Activated naive CD8-positive, alpha-beta T cell treated with anti-CD3 and anti-CD28 coated beads, Interleukin-2, amount 50 U/mL, for 24 hours (primary cell): Measurements from ENCODE around the gene UQCR10.
A peak's percentile ranks its signal among the peaks of the same experiment; 100 is the strongest.

ENCODE experiments used
- ATAC-seq: fragments of 150-1000 bp; cut with Tn5 transposase; one replicate; pipeline ENCODE4 v1.10.0; 2021
- DNase-seq: peaks from one replicate; pipeline ENCODE4 v3.0.0; 2021
- H3K27ac Mint-ChIP-seq: one replicate; pipeline ENCODE4 v1.8.0; 2021; ENCODE audit warnings: mild to moderate bottlenecking, mixed read lengths
- H3K27me3 Mint-ChIP-seq: one replicate; pipeline ENCODE4 v1.8.0; 2021; ENCODE audit warnings: mixed read lengths
- H3K36me3 Mint-ChIP-seq: one replicate; pipeline ENCODE4 v1.8.0; 2021; ENCODE audit warnings: low read depth, mixed read lengths
- H3K4me1 Mint-ChIP-seq: one replicate; pipeline ENCODE4 v1.8.0; 2021; ENCODE audit warnings: mixed read lengths
- H3K4me3 Mint-ChIP-seq: one replicate; pipeline ENCODE4 v1.8.0; 2021; ENCODE audit warnings: mild to moderate bottlenecking, moderate library complexity, mixed read lengths
- H3K9me3 Mint-ChIP-seq: one replicate; pipeline ENCODE4 v1.8.0; 2021; ENCODE audit warnings: mixed read lengths

Gene UQCR10

GRCh38 chr22:29790061-29790460, 22.9 kb downstream of the UQCR10 start:
- H3K4me1 Mint-ChIP-seq: no peaks in the 10 kb centered on the region
- peaks cover 19% of the 10 kb centered on the region for H3K36me3 Mint-ChIP-seq
- no peak overlapping the region for H3K4me3 Mint-ChIP-seq
- H3K9me3 Mint-ChIP-seq: no peaks in the 10 kb centered on the region
- no peaks in the 10 kb centered on the region for H3K27me3 Mint-ChIP-seq
- no peak overlapping the region for H3K27ac Mint-ChIP-seq
- ATAC-seq: no peak
- no peak for DNase-seq

GRCh38 chr22:29793396-29793795, 26.2 kb downstream of the UQCR10 start:
- Mint-ChIP-seq H3K36me3 (peaks cover 17% of the 10 kb centered on the region), H3K9me3 (no peaks in the 10 kb centered on the region), H3K27ac (no peak overlapping the region), H3K4me1 (peaks cover 7% of the 10 kb centered on the region), H3K27me3 (no peaks in the 10 kb centered on the region), H3K4me3 (no peak overlapping the region)
- DNase-seq: no peak
- no peak for ATAC-seq

- H3K27me3 Mint-ChIP-seq: no peaks in the 10 kb centered on the region
- H3K27ac Mint-ChIP-seq: no peak overlapping the region
- H3K4me3 Mint-ChIP-seq: no peak overlapping the region
- peaks cover 12% of the 10 kb centered on the region for H3K4me1 Mint-ChIP-seq
- DNase-seq (no peak), ATAC-seq (no peak)
- no peaks in the 10 kb centered on the region for H3K9me3 Mint-ChIP-seq
- peaks cover 15% of the 10 kb centered on the region for H3K36me3 Mint-ChIP-seq
These were observed 28.5 kb downstream of the UQCR10 start for GRCh38 chr22:29795663-29796062.

- Mint-ChIP-seq H3K36me3 (peaks cover 22% of the 10 kb centered on the region), H3K4me1 (peaks cover 12% of the 10 kb centered on the region), H3K27ac (no peak overlapping the region), H3K9me3 (no peaks in the 10 kb centered on the region), H3K4me3 (no peak overlapping the region), H3K27me3 (no peaks in the 10 kb centered on the region)
- ATAC-seq (peak; percentile 23), DNase-seq (no peak)
These were observed 30.2 kb downstream of the UQCR10 start for GRCh38 chr22:29797351-29797750.

DNA sequence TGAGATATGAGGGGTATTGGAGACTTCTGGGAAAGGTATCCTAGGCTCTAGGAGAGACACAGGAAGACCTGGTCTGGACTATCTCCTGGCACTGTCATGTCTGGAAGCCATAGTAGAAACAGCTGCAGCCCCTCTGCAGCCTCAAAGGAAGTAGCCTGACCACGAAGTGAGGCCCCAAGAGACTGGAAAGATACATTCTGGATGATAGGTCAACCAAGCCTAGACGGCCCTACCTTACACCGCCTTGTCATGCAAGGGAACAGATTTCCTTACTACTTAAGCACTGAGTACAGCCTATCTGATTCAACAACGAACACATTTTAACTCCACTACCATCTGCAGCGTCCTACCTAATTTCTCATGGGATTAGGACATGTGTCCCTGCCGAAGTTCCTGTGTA, 31.1 kb downstream of the UQCR10 start:
- H3K27me3 Mint-ChIP-seq: no peaks in the 10 kb centered on the region
- H3K4me3 Mint-ChIP-seq: no peak overlapping the region

GRCh38 chr22:29798801-29799200, 31.6 kb downstream of the UQCR10 start:
- peaks cover 12% of the 10 kb centered on the region for H3K4me1 Mint-ChIP-seq
- peaks cover 23% of the 10 kb centered on the region for H3K36me3 Mint-ChIP-seq
- ATAC-seq: no peak
- DNase-seq: no peak
- H3K4me3 Mint-ChIP-seq: no peak overlapping the region
- H3K9me3 Mint-ChIP-seq: no peaks in the 10 kb centered on the region
- no peak overlapping the region for H3K27ac Mint-ChIP-seq
- H3K27me3 Mint-ChIP-seq: no peaks in the 10 kb centered on the region

More for the DNA sequence above, 31.1 kb downstream of the UQCR10 start:
- Mint-ChIP-seq H3K9me3 (no peaks in the 10 kb centered on the region), H3K4me1 (peaks cover 12% of the 10 kb centered on the region), H3K36me3 (peaks cover 20% of the 10 kb centered on the region), H3K27ac (no peak overlapping the region)
- DNase-seq (no peak), ATAC-seq (peak; percentile 26)

DNA sequence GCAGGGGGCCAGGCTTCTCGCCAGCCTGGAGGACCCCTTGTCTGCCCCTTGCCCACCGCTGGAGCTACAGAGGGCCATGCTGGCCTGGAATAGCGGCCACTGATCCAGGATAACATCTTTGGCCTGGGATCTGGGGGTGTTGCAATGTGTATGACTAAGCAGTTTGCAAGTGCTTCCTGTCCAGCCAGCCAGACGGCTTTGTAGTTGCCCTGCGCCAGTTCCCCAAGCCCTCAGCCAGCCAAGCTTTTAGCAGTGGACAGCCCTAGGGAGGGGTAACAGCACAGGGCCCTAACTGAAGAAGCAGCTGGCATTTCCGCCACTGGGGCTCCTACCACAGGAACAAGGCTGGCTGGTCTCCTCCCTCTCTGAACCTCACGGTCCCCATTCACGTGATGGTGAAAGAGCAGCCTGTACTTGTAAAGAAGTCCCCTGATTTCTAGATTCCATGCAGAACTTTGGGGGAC, 32.1 kb downstream of the UQCR10 start:
- Mint-ChIP-seq H3K27ac (no peak overlapping the region), H3K27me3 (no peaks in the 10 kb centered on the region), H3K36me3 (peaks cover 23% of the 10 kb centered on the region), H3K4me3 (no peak overlapping the region), H3K4me1 (peaks cover 12% of the 10 kb centered on the region), H3K9me3 (no peaks in the 10 kb centered on the region)
- ATAC-seq (no peak), DNase-seq (no peak)

- no peaks in the 10 kb centered on the region for H3K9me3 Mint-ChIP-seq
- no peak overlapping the region for H3K4me3 Mint-ChIP-seq
- peaks cover 33% of the 10 kb centered on the region for H3K36me3 Mint-ChIP-seq
- DNase-seq: no peak
- no peak for ATAC-seq
- H3K27ac Mint-ChIP-seq: no peak overlapping the region
- no peaks in the 10 kb centered on the region for H3K27me3 Mint-ChIP-seq
- H3K4me1 Mint-ChIP-seq: peaks cover 12% of the 10 kb centered on the region
These were observed 34.0 kb downstream of the UQCR10 start for GRCh38 chr22:29801153-29801552.

GRCh38 chr22:29801796-29802195, 34.6 kb downstream of the UQCR10 start:
- Mint-ChIP-seq H3K27me3 (no peaks in the 10 kb centered on the region), H3K27ac (no peak overlapping the region), H3K9me3 (no peaks in the 10 kb centered on the region), H3K4me3 (no peak overlapping the region), H3K36me3 (peaks cover 36% of the 10 kb centered on the region), H3K4me1 (peaks cover 12% of the 10 kb centered on the region)
- ATAC-seq: no peak
- no peak for DNase-seq

GRCh38 chr22:29803190-29803589, 36.0 kb downstream of the UQCR10 start:
- no peaks in the 10 kb centered on the region for H3K9me3 Mint-ChIP-seq
- DNase-seq: no peak
- peaks cover 35% of the 10 kb centered on the region for H3K36me3 Mint-ChIP-seq
- H3K27me3 Mint-ChIP-seq: no peaks in the 10 kb centered on the region
- H3K27ac Mint-ChIP-seq: no peak overlapping the region
- ATAC-seq: no peak
- H3K4me1 Mint-ChIP-seq: peaks cover 7% of the 10 kb centered on the region
- no peak overlapping the region for H3K4me3 Mint-ChIP-seq

DNA sequence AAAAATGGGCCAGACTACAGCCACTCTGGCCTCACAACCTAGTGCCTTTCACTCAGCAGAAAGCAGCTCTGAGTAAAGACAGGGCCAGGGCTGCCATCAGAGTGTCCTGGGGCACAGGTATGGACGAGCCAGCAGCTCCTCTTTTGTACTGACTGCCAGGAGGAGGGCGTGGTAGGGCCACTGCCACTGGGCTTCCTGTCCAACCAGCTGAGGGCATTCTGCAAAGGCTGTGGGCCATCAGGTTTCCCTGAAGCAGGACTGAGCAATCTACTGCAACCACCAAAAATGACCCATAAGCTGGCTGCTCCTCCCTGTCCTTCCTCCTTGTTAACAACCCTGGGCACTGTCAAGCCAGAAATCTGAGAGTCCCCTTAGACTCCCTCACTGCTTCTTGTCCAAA, 37.8 kb downstream of the UQCR10 start:
- no peak overlapping the region for H3K27ac Mint-ChIP-seq
- H3K4me3 Mint-ChIP-seq: no peak overlapping the region
- no peaks in the 10 kb centered on the region for H3K4me1 Mint-ChIP-seq
- peaks cover 37% of the 10 kb centered on the region for H3K36me3 Mint-ChIP-seq
- DNase-seq: no peak
- no peaks in the 10 kb centered on the region for H3K9me3 Mint-ChIP-seq
- no peak for ATAC-seq
- no peaks in the 10 kb centered on the region for H3K27me3 Mint-ChIP-seq

DNA sequence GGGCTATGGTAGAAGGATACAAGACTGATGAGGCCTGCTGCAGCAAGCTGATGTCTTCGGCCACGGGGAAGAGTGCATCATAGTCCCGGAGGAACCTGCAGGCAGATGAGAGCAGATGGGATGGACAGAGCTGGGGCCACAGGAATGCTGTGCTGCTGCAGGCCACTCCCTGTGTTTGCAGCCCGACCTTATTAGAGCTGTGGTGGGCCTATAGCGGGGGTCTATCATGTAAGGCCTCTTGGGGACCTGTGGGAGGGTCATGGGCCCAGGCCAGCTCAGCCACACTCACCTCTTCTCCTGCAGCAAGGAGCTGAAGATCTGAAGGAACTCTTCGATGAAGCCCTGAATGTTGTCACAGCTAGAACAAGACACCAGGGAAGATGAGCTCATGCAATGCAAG, 39.0 kb downstream of the UQCR10 start:
- no peaks in the 10 kb centered on the region for H3K4me1 Mint-ChIP-seq
- no peak overlapping the region for H3K27ac Mint-ChIP-seq
- no peaks in the 10 kb centered on the region for H3K27me3 Mint-ChIP-seq

GRCh38 chr22:29810216-29810615, 43.0 kb downstream of the UQCR10 start:
- DNase-seq (no peak), ATAC-seq (no peak)
- Mint-ChIP-seq H3K36me3 (peaks cover 41% of the 10 kb centered on the region), H3K4me1 (no peaks in the 10 kb centered on the region), H3K27ac (no peak overlapping the region), H3K27me3 (no peaks in the 10 kb centered on the region), H3K4me3 (no peak overlapping the region), H3K9me3 (no peaks in the 10 kb centered on the region)

More for the DNA sequence above, 39.0 kb downstream of the UQCR10 start:
- Mint-ChIP-seq H3K9me3 (no peaks in the 10 kb centered on the region), H3K36me3 (peaks cover 35% of the 10 kb centered on the region), H3K4me3 (no peak overlapping the region)
- ATAC-seq: no peak
- DNase-seq: no peak

- Mint-ChIP-seq H3K27me3 (no peaks in the 10 kb centered on the region), H3K4me1 (no peaks in the 10 kb centered on the region), H3K4me3 (no peak overlapping the region), H3K27ac (no peak overlapping the region), H3K36me3 (peaks cover 37% of the 10 kb centered on the region), H3K9me3 (no peaks in the 10 kb centered on the region)
- DNase-seq (no peak), ATAC-seq (no peak)
These were observed 44.2 kb downstream of the UQCR10 start for GRCh38 chr22:29811377-29811776.

GRCh38 chr22:29813126-29813525, 46.0 kb downstream of the UQCR10 start:
- Mint-ChIP-seq H3K36me3 (peaks cover 39% of the 10 kb centered on the region), H3K4me1 (no peaks in the 10 kb centered on the region), H3K9me3 (no peaks in the 10 kb centered on the region), H3K4me3 (no peak overlapping the region), H3K27me3 (no peaks in the 10 kb centered on the region), H3K27ac (no peak overlapping the region)
- DNase-seq (no peak), ATAC-seq (no peak)

DNA sequence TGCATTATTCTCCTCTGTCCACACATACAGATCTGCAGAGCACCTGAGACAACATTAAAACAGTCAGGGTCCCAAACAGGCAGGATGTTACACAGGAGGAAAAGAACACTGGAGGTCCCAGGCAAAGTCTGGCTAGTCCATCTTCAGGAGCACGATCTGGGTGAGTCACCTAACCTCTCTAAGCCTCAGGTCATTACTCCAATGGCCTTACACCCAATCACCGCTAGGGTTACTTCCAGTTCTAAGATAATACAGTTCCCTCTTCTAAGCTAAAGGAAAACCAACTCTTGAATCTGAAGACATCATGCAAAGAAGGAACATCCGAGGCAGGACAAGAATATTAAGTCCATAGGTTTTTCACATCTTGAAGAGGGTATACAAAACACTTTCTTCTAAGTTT, 46.4 kb downstream of the UQCR10 start:
- DNase-seq: no peak
- Mint-ChIP-seq H3K4me1 (no peaks in the 10 kb centered on the region), H3K9me3 (no peaks in the 10 kb centered on the region), H3K36me3 (peaks cover 42% of the 10 kb centered on the region), H3K27ac (no peak overlapping the region), H3K4me3 (no peak overlapping the region), H3K27me3 (no peaks in the 10 kb centered on the region)
- ATAC-seq: no peak
